T-helper 1 cell treated with Interleukin-12 subunit alpha and Interleukin-12 subunit beta and Interleukin-4 antibody, amounts not matched to agents 30 μg/mL and 1 μg/mL, for 36 hours (primary cell): ENCODE data around the gene ZNG1E.
A peak's percentile ranks its signal among the peaks of the same experiment; 100 is the strongest.
"Not testable (repeated sequence)": the region's sequence is repeated elsewhere in the genome, so short reads cannot be mapped to it uniquely, and the experiment has no call there.

Source experiments
- H3K27ac Mint-ChIP-seq: one replicate; pipeline ENCODE4 v1.8.0; 2021; ENCODE audit warnings: mild to moderate bottlenecking, mixed read lengths
- H3K27me3 Mint-ChIP-seq: one replicate; pipeline ENCODE4 v1.8.0; 2021; ENCODE audit warnings: low read depth, mixed read lengths
- H3K36me3 Mint-ChIP-seq: one replicate; pipeline ENCODE4 v1.8.0; 2021; ENCODE audit warnings: low read depth, mixed read lengths
- H3K4me1 Mint-ChIP-seq: one replicate; pipeline ENCODE4 v1.8.0; 2021; ENCODE audit warnings: low read depth, mixed read lengths
- H3K4me3 Mint-ChIP-seq: one replicate; pipeline ENCODE4 v1.8.0; 2021; ENCODE audit warnings: mild to moderate bottlenecking, moderate library complexity, mixed read lengths
- H3K9me3 Mint-ChIP-seq: one replicate; pipeline ENCODE4 v1.8.0; 2021; ENCODE audit warnings: mixed read lengths

Gene ZNG1E

DNA sequence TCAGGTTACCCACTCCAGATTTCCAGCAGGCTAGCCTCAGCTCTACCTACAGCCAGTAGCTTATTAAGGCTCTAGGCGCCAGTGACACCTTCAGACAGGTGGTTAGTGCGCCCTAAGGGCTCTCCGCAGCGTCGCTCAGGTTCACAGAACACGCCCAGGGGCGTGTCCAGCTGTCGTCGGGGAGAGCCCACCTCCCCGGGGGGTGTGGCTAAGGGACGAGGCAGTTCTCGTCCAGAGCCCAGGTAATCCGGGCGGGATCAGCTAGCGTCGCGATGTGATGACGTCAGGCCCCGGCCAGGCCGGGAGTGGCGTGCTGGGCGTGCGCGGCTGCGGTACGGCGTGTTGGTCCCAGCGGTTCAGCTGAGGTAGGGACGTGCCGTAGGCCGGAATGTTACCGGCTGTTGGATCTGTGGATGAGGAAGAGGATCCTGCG lies at the start of gene ZNG1E:
Gene ZNG1E (plus strand): TSS at position 340 of the 433 bp plus-strand sequence. CDS start 49 bp downstream, at position 389.
- H3K27ac Mint-ChIP-seq = peak within 1 kb of the TSS; percentile 76
- not testable (repeated sequence) for H3K9me3 Mint-ChIP-seq, H3K36me3 Mint-ChIP-seq, H3K4me1 Mint-ChIP-seq, H3K27me3 Mint-ChIP-seq
- peak within 1 kb of the TSS; percentile 80 for H3K4me3 Mint-ChIP-seq

DNA sequence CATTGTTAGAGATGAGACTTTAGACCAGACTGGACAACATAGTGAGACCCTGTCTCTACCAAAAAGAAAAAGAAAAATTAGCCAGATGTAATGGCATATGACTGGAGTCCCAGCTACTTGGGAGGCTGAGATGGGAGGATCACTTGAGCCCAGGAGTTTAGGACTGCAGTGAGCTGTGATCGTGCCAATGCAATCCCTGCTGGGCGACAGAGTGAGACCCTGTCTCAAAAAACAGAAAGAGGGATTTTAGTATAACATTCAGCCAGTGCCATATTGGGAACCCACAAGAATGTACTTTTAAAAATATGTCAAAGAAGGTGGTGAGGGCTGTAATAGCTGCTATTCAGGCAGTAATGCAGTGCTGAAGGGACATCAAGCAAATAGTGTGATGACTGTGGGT lies 2.1 kb upstream of the ZNG1E start:
- not testable (repeated sequence) for H3K36me3 Mint-ChIP-seq, H3K4me3 Mint-ChIP-seq, H3K27me3 Mint-ChIP-seq, H3K9me3 Mint-ChIP-seq, H3K4me1 Mint-ChIP-seq, H3K27ac Mint-ChIP-seq

DNA sequence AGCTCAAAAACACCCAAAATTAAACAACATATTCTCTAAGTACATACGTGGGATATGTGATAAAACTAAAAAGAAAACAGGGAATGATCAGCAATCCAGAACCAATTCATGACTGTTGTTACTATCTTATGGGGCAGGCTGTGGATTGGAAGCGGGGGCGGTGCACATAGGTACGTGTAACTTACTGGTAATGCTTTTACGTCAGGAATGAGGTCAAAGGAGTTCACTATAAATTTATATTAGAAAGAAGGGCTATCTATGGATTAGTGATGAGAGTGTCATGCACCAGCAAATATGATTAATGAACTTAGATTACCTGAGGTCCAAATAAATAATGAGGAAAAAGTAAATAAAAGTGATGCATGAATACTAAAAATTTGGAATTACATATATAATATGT lies 710 bp upstream of the ZNG1E start:
- H3K4me3 Mint-ChIP-seq = peak overlapping the region; percentile 65
- H3K4me1 Mint-ChIP-seq, H3K27me3 Mint-ChIP-seq, H3K9me3 Mint-ChIP-seq, H3K36me3 Mint-ChIP-seq: not testable (repeated sequence)
- peak overlapping the region; percentile 72 for H3K27ac Mint-ChIP-seq

- H3K4me1 Mint-ChIP-seq, H3K36me3 Mint-ChIP-seq, H3K27me3 Mint-ChIP-seq, H3K9me3 Mint-ChIP-seq: not testable (repeated sequence)
- Mint-ChIP-seq H3K4me3 (peak overlapping the region; percentile 80), H3K27ac (peak overlapping the region; percentile 76)
Measured at GRCh38 chr9:65676389-65676788, 661 bp downstream of the ZNG1E start.

DNA sequence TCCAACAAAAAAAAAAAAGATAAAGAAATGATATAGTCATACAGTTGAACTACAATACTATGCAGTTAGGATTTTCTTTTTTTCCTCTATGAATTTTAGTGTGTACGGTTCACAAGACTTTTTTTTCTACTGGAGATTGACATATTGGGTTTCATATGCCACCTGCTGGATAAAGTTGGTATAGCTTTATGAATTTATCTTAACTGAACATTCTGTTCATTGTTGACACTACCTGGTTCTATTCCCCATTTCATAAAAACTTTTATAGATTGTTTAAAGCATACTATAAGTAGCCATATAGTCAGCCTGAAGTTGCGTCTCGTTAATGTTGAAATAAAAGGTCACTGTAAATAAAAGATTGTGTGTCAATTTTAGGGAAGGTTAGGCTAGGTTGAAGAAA lies 2.8 kb downstream of the ZNG1E start:
- not testable (repeated sequence) for H3K9me3 Mint-ChIP-seq, H3K27me3 Mint-ChIP-seq, H3K36me3 Mint-ChIP-seq, H3K27ac Mint-ChIP-seq, H3K4me3 Mint-ChIP-seq, H3K4me1 Mint-ChIP-seq

- H3K4me1 Mint-ChIP-seq, H3K27me3 Mint-ChIP-seq, H3K4me3 Mint-ChIP-seq, H3K36me3 Mint-ChIP-seq, H3K9me3 Mint-ChIP-seq, H3K27ac Mint-ChIP-seq: not testable (repeated sequence)
Measured at GRCh38 chr9:65703550-65703949, 27.8 kb downstream of the ZNG1E start.

DNA sequence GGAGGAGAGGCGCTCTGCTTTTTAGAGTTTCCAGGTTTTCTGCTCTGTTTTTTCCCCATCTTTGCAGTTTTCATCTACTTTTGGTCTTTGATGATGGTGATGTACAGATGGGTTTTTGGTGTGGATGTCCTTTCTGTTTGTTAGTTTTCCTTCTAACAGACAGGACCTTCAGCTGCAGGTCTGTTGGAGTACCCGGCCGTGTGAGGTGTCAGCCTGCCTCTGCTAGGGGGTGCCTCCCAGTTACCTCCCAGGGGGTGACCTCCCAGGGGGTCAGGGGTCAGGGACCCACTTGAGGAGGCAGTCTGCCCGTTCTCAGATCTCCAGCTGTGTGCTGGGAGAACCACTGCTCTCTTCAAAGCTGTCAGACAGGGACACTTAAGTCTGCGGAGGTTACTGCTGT lies 38.7 kb downstream of the ZNG1E start:
- not testable (repeated sequence) for H3K27me3 Mint-ChIP-seq, H3K27ac Mint-ChIP-seq, H3K9me3 Mint-ChIP-seq, H3K36me3 Mint-ChIP-seq, H3K4me3 Mint-ChIP-seq, H3K4me1 Mint-ChIP-seq

DNA sequence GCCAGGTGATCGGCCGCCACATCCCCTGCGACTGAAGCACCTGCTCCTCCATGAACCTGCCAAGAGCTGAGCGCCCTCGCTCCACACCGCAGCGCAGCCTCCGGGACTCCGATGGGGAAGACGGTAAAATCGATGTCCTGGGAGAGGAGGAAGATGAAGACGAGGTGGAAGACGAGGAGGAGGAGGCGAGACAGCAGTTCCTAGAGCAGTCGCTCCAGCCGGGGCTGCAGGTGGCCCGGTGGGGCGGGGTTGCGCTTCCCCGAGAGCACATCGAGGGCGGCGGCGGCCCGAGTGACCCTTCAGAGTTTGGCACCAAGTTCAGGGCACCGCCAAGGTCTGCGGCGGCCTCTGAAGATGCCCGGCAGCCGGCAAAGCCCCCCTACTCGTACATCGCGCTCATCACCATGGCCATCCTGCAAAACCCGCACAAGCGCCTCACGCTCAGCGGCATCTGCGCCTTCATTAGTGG lies 61.4 kb downstream of the ZNG1E start, which contains the start of gene FOXD4L4:
Gene FOXD4L4 (plus strand): TSS at position 51 of the 469 bp plus-strand sequence. CDS start 0 bp downstream, at position 51.
- H3K9me3 Mint-ChIP-seq, H3K27ac Mint-ChIP-seq, H3K36me3 Mint-ChIP-seq, H3K4me3 Mint-ChIP-seq, H3K4me1 Mint-ChIP-seq: not testable (repeated sequence)
- H3K27me3 Mint-ChIP-seq = peaks cover 14% of the 10 kb centered on the region

DNA sequence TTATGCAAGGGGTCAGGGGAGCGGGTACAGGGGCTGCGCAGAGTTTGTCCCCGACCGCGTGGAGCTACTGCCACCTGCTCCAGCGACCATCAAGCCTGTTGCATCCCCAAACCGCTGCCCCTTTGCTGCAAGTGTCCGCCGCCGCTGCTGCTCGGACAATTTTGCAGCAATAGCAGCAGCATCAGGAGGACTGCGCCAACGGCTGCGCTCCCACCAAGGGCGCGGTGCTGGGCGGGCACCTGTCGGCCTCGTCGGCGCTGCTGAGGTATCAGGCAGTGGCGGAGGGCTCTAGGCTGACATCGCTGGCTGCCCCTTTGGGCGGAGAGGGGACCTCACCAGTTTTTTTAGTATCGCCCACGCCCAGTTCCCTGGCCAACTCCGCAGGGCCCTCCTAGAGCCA lies 62.4 kb downstream of the ZNG1E start:
- not testable (repeated sequence) for H3K9me3 Mint-ChIP-seq, H3K27ac Mint-ChIP-seq, H3K4me3 Mint-ChIP-seq, H3K36me3 Mint-ChIP-seq, H3K4me1 Mint-ChIP-seq
- peaks cover 14% of the 10 kb centered on the region for H3K27me3 Mint-ChIP-seq
